SU-DHL-6 (cell line): ENCODE results near the gene ATXN1L.

Experiments used
- EZH2phosphoT487 ChIP-seq: fragments of 200-600 bp; sonication (generic), shearing (Covaris generic); conservative IDR thresholded peaks from 2 replicates; pipeline ENCODE4 v1.6.1; 2018; ENCODE audit warnings: mild to moderate bottlenecking, antibody characterized with exemption, low read length, moderate library complexity, mixed read lengths
- TF ChIP-seq, protein P1 (sequence below): fragments of 200-600 bp; sonication (generic); IDR thresholded peaks from one replicate; pipeline ENCODE4 v1.5.1; 2017; ENCODE audit warnings: antibody characterized with exemption, mild to moderate bottlenecking, low read length, moderate library complexity; ENCODE audit not compliant: insufficient read depth, poor library complexity, severe bottlenecking

GRCh38 chr16:71837150-71837549 is 8.6 kb upstream of the ATXN1L start:
- TF ChIP-seq, protein P1, sequence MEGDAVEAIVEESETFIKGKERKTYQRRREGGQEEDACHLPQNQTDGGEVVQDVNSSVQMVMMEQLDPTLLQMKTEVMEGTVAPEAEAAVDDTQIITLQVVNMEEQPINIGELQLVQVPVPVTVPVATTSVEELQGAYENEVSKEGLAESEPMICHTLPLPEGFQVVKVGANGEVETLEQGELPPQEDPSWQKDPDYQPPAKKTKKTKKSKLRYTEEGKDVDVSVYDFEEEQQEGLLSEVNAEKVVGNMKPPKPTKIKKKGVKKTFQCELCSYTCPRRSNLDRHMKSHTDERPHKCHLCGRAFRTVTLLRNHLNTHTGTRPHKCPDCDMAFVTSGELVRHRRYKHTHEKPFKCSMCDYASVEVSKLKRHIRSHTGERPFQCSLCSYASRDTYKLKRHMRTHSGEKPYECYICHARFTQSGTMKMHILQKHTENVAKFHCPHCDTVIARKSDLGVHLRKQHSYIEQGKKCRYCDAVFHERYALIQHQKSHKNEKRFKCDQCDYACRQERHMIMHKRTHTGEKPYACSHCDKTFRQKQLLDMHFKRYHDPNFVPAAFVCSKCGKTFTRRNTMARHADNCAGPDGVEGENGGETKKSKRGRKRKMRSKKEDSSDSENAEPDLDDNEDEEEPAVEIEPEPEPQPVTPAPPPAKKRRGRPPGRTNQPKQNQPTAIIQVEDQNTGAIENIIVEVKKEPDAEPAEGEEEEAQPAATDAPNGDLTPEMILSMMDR, result no peak
- TF ChIP-seq EZH2phosphoT487, result no peak
